Measurements from ENCODE around the gene COA7.

The COA7 gene

DNA sequence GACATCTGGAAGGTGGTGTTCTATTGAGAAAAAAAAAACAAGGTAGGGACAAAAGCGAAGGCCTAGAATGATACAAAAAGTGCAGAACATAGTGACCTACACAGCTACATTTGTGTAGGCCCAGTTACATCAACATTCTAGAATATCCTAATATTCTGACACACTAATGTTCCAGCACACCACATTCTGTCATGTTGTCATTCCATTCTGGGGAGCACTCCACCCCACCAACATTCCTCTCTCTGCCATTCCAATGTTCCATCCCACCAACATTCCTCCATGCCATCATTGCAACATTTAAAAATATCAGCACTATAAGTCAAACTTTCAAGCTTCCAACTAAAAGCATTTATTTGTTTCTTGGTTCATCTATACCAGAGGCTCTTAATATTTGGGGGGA is 28.5 kb downstream of the COA7 start:
- no peak for DNase-seq (ENCODE audit: low spot score)

DNA sequence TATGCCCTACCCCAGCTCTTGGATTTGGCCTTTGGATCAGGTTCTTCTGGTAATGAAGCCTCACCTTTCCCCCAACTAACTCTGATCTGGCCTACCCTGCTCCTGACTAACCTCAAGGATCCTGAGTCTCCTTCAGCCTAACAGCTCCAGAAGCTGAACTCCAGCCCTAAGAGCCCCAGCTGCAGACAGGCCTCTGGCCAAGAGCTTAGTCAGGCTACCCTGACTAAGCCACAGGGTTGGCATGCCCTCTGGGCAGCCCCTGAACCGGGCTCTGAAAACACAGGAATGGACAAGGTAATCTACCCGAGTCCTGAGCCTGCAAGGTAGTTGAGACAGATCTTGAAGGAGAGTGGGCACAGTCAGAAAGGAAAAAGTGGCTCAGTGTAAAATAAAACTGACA is 29.4 kb downstream of the COA7 start:
- no peak for DNase-seq (ENCODE audit: low spot score)

DNA sequence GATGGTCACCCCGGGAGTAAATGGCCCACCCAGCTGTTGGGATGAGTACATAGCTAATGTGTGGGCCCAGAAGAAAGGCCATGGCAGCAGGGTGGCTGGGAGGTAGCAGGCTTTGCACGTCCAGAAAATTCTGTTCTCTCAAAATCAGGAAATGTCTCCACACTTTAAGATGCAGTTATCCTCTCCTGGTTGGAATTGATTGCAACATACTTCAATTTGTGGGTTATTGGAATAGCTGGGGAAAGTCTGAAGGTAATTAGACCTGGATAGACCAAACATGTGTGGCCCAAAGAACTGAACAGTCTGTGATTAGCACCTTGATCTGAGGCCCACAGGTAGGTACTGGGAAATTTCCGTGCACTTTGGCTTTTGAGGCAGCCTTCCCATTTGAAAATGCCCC is 30.2 kb downstream of the COA7 start:
- no peak for DNase-seq (ENCODE audit: low spot score)

DNA sequence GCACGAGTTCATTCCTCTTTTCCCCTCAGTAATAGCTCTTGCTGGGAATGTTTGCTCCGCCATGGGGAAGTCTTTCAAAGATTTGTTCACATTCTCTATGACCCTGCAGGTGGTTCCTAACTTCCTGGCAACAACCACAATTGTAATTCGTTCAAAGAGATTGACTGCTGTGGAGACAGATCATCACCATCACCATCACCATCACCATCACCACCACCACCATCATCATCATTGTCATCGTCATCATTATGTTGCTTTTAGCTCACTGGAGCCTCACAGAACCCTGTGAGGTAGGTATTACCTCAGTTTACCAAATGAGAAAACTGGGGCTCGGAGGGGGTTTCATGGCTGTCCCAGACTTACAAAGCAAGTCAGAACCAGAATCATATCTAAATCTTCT is 30.9 kb downstream of the COA7 start:
- no peak for DNase-seq (ENCODE audit: low spot score)

DNA sequence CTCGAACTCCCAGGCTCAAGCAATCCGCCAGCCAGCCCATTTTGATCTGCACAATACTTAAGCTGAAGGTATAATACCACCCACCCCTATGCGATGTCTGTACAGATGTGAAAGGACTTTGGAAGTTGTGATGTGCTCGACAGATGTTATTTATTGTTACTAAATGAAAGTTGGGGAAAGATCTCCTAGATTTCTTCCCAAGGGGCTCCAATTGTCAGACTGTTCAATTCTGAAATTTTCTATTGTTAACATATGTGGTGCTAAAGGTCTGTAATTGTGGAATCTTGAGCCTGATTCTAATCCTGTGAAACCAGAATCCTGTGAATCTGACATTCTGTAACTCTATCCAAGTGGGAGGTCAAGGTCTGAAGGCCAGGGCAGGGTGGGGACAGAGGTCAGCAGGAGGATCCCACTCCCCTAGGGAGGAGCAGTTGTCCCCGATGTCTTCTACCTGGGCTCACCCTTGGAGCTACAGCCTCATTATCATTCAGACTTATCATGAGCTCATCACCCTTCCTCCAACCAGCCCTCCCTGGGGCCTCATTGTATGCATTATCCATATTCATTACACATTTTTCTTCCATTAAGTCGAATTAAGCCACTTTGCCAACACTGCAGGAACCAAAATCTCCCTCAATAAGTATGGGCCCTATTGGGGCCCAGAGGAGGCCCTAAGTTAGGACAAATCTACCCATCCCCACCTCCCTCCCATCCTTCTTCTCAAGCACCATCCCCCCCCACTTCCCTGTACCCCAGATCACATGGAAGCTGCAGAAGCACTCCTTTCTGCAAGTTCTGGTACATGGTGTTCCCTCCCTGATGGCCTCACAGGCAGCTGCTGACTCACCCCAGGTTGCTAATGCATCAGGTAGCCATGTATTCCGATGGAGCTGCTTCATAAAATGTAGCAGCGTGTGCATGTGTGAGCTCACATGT is 32.9 kb downstream of the COA7 start:
- DNase-seq (ENCODE audit: low spot score): no peak

DNA sequence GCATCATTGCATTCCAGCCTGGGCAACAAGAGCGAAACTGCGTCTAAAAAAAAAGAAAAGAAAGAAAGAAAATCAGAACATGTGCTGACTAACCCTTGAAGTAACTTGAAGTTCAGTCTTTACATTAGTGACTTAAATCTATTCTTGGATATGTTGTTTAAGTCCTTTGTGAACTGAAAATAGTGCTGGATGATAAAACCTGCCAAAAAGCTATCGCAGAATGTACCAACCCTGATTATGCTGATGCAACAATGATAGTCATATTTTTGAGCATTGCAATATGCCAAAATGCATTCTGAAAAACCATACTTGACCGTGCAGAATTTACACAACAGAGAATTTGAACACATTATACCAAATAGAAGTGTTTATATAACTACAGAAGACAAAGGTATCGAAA is 34.4 kb downstream of the COA7 start:
- DNase-seq (ENCODE audit: low spot score): no peak

DNA sequence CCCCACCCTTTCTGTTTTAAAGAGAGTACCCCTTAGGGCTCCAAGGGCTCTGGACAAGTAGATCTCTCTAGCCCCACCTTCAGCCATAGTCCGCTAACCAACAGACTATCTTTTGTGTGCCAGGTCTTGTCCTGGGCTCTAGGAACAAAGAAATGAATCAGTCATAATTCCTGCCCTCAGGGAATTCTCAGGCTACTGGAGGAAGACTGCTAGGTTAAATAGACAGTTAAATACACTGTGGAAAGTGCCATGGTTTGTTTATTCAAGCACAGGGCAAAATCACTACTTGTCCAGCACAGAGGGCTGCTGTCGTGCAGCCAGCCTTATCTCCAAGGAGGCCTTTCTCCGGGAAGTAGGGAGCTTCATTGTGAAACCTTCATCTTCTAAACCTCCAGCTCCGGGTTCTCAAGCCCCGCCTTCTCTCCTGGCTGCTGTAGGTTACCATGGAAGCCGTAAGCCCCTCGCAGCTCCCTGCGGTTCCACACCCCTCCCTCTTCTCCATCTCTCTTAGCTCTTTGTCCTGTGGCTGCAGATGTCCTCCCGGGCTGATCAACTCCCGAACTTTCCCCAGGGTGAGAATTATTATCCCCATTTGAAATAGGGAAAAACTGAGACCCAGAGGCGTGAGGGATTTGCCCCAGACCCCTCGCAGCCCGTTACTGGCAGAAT is 35.4 kb downstream of the COA7 start:
- no peak for DNase-seq (ENCODE audit: low spot score)

DNA sequence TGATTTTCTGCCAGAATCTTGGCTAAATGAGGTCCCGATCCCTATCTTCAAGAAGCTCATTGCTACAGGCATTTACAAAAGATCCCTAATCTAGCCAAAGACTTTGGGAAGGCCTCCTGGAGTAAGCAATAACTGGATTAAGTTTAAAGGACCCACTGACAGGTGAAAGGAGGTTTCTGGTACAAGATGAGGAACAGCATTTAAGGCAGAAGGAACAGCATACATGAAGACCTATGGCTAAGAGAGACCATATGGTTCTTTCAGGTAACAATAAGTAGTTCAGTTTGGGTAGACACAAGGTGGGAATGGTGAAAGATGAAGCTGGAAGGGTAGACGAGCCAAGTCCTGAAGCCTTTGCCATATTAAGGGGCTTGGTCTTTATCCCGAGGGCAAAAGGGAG is 37.3 kb downstream of the COA7 start:
- DNase-seq (ENCODE audit: low spot score): no peak

DNA sequence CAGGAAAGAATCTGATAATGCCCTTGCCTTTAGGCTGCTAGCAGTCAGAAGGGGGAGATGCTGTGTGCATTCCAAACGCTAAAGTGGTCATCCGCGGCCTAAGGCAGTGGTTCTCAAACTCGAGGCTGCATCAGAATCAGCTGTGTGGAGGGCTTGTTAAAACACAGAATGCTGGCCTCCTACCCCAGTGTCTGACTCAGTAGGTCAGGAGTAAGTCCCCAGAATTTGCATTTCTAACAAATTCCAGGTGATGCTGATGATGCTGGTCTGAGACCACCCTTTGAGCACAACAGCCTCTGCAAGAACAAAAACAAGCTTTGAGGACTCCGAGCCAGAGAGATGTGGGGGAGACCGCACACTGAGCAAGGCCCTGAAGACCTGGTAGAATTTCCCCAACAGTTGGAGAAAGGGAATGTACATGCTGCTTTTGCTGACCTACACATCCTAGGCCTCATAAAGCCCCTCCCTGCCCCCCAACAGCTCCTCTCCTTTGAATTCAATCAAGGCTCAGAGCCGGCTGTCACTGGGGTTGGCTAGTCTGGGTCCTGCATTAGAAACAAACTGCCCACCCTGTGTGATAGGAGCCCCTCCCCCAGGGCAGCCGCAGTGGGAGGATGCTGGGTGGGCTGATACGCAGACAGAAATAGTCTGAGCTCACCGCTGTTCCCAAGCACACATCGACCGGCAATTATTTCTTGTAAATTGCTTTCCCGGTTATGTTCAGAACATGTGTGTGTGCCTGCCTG is 38.1 kb downstream of the COA7 start:
- no peak for DNase-seq (ENCODE audit: low spot score)

DNA sequence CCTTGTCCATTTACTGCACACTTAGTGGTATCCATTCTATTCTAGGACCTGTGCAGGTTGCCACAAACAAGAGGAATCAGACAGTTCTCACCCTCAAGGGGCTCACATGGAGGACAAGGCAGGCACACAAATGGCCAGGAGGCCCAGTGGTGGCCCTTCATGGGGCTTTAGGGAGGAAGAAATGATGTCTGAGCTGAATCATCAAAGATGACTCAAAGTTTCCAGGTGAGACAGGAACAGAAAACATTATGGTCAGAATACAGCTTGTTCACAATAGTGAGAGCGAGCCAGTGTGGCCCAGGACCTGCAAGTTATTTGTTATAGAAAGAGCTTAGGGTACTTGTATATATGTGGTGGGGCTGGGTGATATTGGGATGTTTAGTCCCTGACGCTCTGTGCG is 38.8 kb downstream of the COA7 start:
- no peak for DNase-seq (ENCODE audit: low spot score)

DNA sequence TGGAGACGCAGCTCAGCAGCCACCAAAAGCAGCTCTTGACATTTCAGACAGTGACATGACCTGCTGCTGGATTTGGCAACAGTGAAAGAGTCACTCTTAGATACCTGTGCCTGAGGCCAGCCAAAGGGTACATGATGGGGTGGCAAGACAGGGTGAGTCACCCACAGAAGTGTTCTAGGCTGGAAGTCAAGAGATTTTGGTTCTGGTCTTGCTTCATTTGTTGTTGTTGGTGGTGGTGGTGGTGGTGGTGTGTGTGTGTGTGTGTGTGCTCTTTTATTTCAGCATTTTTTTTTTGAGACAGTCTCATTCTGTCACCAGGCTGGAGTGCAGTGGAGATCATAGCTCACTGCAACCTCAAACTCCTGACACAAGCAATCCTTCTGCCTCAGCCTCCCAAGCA is 39.4 kb downstream of the COA7 start:
- DNase-seq (ENCODE audit: low spot score): no peak

DNA sequence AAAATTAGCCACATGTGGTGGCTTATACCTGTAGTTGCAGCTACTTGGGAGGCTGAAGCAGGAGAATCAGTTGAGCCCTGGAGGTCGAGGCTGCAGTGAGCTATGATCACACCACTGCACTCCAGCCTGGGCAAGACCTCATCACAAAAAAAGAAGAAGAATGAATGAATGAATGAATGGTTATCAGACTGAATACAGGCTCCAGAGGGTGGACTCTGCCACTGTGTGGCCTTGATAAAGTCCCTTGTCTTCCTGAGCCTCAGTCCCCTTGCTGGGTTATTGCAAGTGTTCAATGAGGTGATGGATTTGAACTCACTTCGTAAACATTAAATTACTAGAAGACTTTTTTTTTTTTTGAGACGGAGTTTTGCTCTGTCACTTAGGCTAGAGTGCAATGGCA is 40.4 kb downstream of the COA7 start:
- no peak for DNase-seq (ENCODE audit: low spot score)

DNA sequence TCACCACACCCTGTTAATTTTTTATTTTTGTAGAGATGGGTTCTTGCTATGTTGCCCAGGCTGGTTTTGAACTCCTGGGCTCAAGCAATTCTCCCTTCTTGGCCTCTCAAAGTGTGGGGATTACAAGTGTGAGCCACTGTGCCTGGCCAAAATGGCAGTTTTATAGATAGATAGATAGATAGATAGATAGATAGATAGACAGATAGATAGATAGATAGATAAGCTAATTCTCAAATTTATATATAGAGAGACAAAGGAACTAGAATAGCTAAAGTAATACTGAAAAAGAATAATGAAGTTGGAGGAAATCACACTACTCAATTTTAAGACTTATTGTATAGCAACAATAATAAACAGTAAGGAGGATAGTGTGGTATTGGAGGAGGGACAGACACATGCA is 44.1 kb downstream of the COA7 start:
- DNase-seq (ENCODE audit: low spot score): no peak

DNA sequence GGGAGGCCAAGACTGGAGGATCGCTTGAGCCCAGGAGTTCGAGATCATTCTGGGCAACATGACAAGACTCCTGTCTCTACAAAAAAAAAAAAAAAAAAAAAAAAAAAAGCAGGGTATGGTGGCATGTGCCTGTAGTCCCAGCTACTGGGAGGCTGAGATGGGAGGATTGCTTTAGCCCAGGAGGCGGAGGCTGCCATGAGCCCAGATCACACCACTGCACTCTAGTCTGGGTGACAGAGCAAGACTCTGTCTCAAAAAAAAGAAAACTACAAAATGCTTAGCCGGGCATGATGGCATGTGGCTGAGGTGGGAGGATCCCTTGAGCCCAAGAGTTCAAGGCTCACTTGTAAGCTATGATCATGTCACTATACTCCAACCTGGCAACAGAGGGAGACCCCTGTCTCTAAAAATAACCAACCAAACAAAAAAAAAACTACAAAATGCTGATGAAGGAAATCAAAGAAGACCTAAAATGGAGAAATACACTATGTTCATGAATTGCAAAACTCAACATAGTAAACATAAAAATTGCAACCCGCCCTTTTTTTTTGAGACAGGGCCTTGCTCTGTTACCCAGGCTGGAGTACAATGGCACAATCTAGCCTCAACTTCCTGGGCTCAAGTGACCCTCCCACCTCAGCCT is 44.8 kb downstream of the COA7 start:
- no peak for DNase-seq (ENCODE audit: low spot score)

DNA sequence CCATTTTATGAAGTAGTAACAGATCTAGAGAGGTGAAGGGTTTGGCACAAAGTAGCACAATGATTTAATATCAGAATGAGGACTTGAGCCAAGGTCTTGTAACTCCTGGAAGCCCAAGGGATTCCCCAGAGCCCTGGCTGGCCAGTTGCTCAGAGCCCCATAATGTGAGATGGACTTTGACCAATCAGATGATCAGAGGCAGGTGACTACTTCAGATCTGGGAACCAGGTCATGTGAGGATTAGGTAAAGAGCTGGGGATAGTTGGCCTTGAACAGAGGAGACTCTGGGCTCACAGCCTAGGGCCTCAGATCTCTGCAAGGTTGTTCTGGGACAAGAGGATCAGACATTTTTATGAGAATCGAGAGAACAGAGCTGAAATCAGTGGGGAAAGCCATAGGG is 46.2 kb downstream of the COA7 start:
- DNase-seq (ENCODE audit: low spot score): no peak

DNA sequence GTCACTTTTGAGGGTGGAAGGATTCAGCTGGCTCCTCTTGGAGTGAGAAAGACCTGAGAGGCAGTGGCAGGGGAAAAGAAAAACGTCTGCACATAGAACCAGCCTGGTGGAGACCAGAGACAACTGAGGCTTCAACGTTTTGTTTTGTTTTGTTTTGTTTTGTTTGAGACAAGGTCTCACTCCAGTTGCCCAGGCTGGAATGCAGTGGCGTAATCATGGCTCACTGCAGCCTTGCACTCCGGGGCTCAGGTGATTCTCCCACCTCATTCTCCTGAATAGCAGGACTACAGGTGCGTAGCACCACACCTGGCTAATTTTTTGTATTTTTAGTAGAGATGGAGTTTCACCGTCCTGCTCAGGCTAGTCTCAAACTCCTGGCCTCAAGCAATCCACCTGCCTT is 52.9 kb downstream of the COA7 start:
- no peak for DNase-seq (ENCODE audit: low spot score)

DNA sequence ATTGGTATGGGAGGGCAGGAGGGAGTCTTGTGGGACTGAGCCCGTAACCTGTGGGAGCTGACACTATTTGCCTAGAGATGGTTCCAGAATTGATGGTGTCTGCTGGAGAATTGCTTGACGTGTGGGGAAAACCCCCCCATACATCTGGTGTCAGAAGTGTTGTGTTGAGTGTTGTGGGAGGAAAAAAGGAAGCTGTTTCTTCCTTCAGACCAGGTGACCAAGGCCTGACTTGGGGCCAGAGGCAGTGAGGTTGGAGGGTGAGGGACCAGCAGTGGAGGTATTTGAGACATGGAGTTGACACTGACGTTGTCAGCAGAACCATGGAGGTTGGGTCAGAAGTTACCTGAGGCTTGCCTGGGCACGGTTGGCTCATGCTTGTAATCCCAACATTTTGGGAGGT is 56.8 kb downstream of the COA7 start:
- DNase-seq (ENCODE audit: low spot score): no peak

DNA sequence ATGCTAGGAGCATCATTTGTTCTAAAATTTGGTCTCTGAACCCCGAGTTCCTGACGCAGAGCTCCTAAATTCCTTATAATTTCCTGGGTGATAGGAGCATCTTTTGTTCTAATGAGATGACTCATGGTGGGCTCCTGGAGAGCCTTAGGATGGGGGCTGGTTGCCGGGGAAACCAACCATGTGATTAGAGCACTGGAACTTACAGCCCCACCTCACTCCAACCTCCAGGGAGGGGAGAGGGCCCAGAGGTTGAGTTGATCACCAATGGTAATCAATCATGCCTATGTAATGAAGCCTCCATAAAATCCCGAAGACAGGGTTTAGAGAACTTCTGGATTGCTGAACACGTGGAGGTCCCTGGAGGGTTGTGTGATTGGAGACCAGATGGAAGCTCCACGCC is 57.5 kb downstream of the COA7 start:
- DNase-seq (ENCODE audit: low spot score): no peak

DNA sequence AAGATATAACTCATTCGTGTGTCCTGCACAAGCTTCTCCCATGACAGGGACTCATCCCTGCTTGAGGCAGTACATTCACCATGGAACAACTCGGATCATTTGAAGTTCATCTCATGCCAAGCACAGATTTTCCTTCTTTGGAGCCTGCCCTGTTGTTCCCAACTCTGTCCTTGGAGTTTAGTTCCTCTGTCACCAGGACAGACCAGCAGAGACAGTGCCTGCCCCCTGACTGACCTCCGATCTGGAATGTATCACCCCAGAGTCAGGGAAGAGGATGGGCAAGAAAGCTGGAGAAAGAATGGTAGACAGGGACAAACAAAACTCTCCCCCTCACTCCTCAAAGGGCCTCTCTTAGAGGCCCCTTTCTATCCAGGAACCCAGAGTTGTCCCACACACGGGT is 60.2 kb downstream of the COA7 start:
- DNase-seq (ENCODE audit: low spot score): no peak

DNA sequence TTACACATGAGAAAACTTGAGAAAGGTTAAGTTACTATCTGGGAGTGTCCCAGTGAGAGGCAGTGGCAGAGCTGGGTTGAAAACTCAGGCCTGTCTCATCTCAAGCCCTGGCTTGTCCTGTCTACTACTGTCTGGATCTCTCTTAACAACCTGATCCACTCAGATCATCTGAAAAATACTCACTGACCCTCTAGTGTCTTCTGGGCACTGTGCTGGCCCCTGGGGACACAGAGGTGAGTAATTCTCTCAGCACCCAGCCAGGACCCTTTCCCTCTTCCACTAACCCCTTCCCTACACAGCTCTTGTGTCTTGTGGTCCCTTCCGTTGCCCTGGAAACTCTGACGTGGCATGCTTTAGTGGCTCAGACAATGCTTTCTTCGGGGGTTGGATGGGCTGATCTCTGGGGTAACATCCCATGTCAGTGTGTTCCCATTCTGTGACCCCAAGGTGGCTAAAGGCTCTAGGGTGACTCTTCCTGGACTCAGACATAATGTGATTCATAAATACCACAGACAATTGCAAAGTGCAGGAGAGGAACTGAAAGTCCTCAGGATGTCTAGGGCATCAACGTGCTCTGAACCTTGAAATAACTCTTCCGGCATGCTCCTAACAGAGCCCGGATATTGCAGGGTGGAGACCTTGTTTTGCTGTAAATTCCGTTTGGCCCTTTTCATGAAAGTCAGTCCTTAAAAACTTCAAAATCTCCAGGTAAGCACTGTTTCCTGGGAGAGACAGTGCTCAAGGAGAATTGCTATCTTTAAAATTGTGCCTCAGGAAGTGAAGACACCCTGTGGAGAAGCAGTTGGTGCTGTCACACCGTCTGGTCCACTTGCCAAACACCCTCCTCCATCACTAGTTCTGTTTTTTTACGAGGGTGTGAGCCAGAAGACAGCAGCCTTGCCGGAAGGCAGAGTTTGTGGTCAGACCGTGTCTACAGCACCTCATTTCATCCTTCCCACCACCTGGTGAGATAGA is 61.1 kb downstream of the COA7 start:
- DNase-seq (ENCODE audit: low spot score): no peak
